LNCaP clone FGC (cell line): ENCODE results near the gene MARVELD1.

Experiments used
- DNase-seq: peaks from one replicate; pipeline ENCODE4 v3.0.0-alpha.2; 2011; ENCODE audit warnings: low read depth
- H3K4me3 ChIP-seq: 2 replicates; pipeline ENCODE4 v1.5.1; 2011; ENCODE audit warnings: mild to moderate bottlenecking, low read depth, low read length, control low read depth
- TF ChIP-seq, protein P1 (sequence below): IDR thresholded peaks from 2 replicates; pipeline ENCODE4 v1.5.1; 2012; ENCODE audit warnings: mild to moderate bottlenecking; ENCODE audit not compliant: control insufficient read depth, insufficient read depth; ENCODE audit errors: extremely low read depth

The MARVELD1 gene

GRCh38 chr10:97726636-97727178 lies 13.2 kb downstream of the MARVELD1 start:
- no peak for DNase-seq
- H3K4me3 ChIP-seq: no peak overlapping the region
- TF ChIP-seq, protein P1, sequence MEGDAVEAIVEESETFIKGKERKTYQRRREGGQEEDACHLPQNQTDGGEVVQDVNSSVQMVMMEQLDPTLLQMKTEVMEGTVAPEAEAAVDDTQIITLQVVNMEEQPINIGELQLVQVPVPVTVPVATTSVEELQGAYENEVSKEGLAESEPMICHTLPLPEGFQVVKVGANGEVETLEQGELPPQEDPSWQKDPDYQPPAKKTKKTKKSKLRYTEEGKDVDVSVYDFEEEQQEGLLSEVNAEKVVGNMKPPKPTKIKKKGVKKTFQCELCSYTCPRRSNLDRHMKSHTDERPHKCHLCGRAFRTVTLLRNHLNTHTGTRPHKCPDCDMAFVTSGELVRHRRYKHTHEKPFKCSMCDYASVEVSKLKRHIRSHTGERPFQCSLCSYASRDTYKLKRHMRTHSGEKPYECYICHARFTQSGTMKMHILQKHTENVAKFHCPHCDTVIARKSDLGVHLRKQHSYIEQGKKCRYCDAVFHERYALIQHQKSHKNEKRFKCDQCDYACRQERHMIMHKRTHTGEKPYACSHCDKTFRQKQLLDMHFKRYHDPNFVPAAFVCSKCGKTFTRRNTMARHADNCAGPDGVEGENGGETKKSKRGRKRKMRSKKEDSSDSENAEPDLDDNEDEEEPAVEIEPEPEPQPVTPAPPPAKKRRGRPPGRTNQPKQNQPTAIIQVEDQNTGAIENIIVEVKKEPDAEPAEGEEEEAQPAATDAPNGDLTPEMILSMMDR: no peak

DNA sequence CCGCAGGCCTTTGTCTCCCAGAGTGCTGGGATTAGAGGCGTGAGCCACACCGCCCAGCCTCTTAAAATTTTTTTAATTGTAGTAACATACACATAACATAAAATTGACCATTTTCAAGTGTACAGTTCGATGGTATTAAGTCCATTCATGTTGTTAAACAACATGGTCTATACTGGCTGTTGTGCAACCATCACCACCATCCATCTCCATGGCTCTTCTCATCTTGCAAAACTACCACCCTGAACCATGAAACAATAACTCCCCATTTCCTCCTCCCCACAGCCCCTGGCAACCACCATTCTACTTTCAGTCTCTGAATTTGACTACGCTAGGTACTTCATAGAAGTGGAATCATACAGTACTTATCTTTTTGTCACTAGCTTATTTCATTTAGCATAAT lies 15.5 kb downstream of the MARVELD1 start:
- TF ChIP-seq, protein P1: no peak
- no peak for DNase-seq
- no peak overlapping the region for H3K4me3 ChIP-seq

DNA sequence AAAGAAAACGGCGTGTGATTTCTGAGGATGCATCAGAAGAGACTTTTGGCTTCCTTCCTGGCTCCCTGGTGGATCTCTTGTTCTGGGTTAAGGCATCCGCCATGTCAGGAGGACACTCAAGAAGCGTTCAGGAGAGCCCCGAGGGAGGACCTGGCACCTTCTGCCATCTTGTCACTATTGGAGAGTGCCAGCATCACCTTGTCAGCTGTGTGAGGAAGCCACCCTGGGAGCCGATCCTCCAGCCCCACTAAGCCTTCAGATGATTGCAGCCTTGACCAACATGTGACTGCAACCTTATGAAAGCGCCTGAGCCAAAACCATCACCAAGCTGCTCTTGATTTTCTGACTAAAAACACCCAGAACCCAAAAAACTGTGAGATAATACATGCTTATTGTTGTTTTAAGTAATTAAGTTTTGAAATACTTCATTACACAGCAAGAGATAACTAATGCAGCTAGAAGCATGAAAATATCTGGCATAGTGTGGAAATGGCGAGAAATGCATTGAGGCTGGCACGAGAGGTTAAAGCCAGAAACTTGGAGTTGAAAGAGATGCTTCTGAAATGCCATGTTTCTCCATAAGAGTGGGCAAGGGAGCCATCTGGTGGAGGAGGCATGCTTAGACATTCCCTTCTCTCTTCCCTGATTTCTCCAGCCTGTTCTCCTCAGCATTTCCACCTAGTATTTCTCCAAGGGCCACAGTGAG lies 18.0 kb downstream of the MARVELD1 start:
- DNase-seq: no peak
- TF ChIP-seq, protein P1: peak; percentile 94
- H3K4me3 ChIP-seq: no peak overlapping the region

- no peak overlapping the region for H3K4me3 ChIP-seq
- DNase-seq: no peak
- TF ChIP-seq, protein P1: no peak
Observed at GRCh38 chr10:97732052-97732359, 18.5 kb downstream of the MARVELD1 start.

DNA sequence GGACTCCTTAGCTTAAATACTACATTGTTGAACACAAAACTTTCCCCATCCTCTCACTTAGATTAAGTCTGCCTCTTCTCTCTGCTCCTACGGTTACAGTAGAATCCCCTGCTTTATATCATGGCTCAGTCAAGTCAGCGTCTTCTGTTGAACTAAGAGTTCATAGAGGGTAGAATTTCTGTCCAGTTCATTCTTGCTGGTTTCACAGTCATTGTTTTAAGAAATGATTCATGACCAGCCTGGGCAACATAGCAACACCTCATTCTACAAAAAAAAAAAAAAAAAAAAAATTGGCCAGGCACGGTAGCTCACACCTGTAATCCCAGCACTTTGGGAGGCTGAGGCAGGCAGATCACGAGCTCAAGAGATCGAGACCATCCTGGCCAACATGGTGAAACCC lies 19.7 kb downstream of the MARVELD1 start:
- H3K4me3 ChIP-seq: no peak overlapping the region
- TF ChIP-seq, protein P1: no peak
- no peak for DNase-seq

DNA sequence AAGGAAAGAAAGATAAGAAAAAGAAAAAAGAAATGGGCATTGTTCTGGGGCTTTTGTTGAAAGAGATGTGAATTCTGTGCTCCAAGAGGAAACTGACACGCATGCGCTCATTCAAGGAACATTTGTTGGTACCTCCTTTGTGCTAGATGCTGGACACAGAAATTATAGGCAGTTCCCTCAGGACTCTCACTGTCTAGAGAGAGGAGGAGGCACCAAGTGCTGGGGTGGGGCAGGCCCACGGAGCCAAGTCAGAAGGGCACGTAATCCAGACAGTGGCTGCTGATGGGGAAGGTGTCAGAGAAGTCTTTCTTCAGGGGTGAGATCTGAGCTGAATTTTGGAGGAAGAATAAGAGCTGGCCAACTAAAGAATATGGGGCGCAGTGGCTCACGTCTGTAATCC lies 20.5 kb downstream of the MARVELD1 start:
- TF ChIP-seq, protein P1: no peak
- H3K4me3 ChIP-seq: no peak overlapping the region
- DNase-seq: no peak

- H3K4me3 ChIP-seq: peak overlapping the region; percentile 85; the same call in 1 of the 2 replicates
- DNase-seq: no peak
- TF ChIP-seq, protein P1: no peak
Observed at GRCh38 chr10:97736403-97736901, 22.9 kb downstream of the MARVELD1 start.
